Activated CD4-positive, alpha-beta memory T cell treated with anti-CD3 and anti-CD28 coated beads for 36 hours (primary cell): ENCODE data around the gene JAKMIP1. TPM values are rescaled to one million over a fixed set of nuclear protein-coding genes. Genes with fewer than 3 reads are reported as not detected.
"Not testable (repeated sequence)": the region's sequence is repeated elsewhere in the genome, so short reads cannot be mapped to it uniquely, and the experiment has no call there.

Experiments
- CTCF ChIA-PET: fragments of 350-600 bp; sonication (Branson Sonifier 250); formaldehyde crosslinking; loops from one replicate; lab custom pipeline; 2021; ENCODE audit warnings: antibody characterized with exemption, inconsistent platforms; lab: Charles Lee
- POLR2A ChIA-PET: fragments of 350-600 bp; sonication (Branson Sonifier 250); formaldehyde crosslinking; loops from one replicate; lab custom pipeline; 2021; ENCODE audit warnings: antibody characterized with exemption; lab: Charles Lee
- DNase-seq: peaks from one replicate; pipeline ENCODE4 v3.0.0-alpha.2; 2020
- H3K27ac Mint-ChIP-seq: one replicate; pipeline ENCODE4 v1.8.0; 2021; ENCODE audit warnings: mixed read lengths
- H3K27me3 Mint-ChIP-seq: one replicate; pipeline ENCODE4 v1.8.0; 2021; ENCODE audit warnings: mixed read lengths
- H3K36me3 Mint-ChIP-seq: one replicate; pipeline ENCODE4 v1.8.0; 2021; ENCODE audit warnings: mixed read lengths
- H3K4me1 Mint-ChIP-seq: one replicate; pipeline ENCODE4 v1.8.0; 2021; ENCODE audit warnings: low read depth, mixed read lengths
- H3K4me3 Mint-ChIP-seq: one replicate; pipeline ENCODE4 v1.8.0; 2021; ENCODE audit warnings: mild to moderate bottlenecking, mixed read lengths
- H3K9me3 Mint-ChIP-seq: one replicate; pipeline ENCODE4 v1.8.0; 2021; ENCODE audit warnings: mixed read lengths
- intact Hi-C: fragments of 100-400 bp; cut with micrococcal nuclease; formaldehyde crosslinking; loops from one replicate; pipeline ENCODE4 v1.15.1; 2023
- total RNA-seq, 2 experiments: library from RNA; stranded (reverse); gene quantifications; one replicate each; pipeline ENCODE4 v1.2.3, GENCODE V29; 2021

JAKMIP1 gene
- total RNA-seq, 2 experiments from 2014 or later, result 17.7 to 18.1 TPM

DNA sequence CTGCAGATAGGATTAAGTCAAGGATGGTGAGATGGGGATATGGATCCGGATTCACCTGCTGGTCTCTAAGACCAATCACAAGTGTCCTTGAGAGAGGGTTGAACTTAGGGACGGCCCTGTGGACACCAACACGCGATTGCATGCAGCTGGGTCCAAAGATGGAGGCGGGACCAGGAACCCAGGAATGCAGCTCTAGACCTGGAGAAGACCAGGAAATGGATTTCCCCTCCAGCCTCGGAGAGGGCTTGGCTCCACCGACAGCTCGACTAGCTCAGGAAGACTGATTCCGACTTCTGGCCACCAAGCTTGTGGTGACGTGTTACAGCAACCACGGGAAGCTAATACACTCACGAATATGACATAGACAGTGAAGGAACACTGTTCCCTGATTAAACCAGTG, 186.8 kb downstream of the JAKMIP1 start:
- intact Hi-C loops, result no loop called here
- Mint-ChIP-seq H3K4me3 (no peak overlapping the region), H3K4me1 (no peaks in the 10 kb centered on the region), H3K27ac (no peak overlapping the region), H3K27me3 (peaks cover 13% of the 10 kb centered on the region), H3K36me3 (no peaks in the 10 kb centered on the region), H3K9me3 (no peaks in the 10 kb centered on the region)
- ChIA-PET POLR2A (no interaction called here), CTCF (interaction anchor here (4.6 kb wide), 1 partner anchor 15 kb away, joined by 21 read pairs; no protein-coding TSS in a partner anchor)
- no peak for DNase-seq

DNA sequence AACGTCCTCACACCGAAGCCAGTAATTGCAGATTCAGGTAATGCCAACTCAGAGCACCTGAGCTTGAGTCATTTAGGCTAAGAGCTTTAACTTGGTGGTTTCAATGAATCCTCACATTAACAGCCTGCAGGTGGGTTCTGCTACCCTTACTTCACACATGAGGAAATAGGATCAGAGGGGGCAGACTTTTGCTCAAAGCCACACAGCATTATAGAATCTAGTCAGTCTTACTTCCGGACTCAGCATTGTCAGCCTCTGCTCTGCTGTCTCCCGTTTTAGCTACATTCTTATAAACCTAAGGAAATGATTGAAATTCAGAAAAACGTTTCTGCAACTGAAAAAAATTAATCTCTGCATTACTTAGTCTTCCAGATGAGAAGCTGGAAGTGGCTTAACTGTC, 188.1 kb downstream of the JAKMIP1 start:
- Mint-ChIP-seq H3K27me3 (peaks cover 18% of the 10 kb centered on the region), H3K36me3 (no peaks in the 10 kb centered on the region), H3K9me3 (no peaks in the 10 kb centered on the region), H3K4me3 (no peak overlapping the region), H3K4me1 (no peaks in the 10 kb centered on the region), H3K27ac (no peak overlapping the region)
- POLR2A ChIA-PET, result no interaction called here
- intact Hi-C loops, result no loop called here
- DNase-seq, result no peak
- CTCF ChIA-PET, result interaction anchor here (0.5 to 4.6 kb wide), 2 partner anchors 13 to 555 kb away, joined by 3 to 21 read pairs; no protein-coding TSS in a partner anchor

DNA sequence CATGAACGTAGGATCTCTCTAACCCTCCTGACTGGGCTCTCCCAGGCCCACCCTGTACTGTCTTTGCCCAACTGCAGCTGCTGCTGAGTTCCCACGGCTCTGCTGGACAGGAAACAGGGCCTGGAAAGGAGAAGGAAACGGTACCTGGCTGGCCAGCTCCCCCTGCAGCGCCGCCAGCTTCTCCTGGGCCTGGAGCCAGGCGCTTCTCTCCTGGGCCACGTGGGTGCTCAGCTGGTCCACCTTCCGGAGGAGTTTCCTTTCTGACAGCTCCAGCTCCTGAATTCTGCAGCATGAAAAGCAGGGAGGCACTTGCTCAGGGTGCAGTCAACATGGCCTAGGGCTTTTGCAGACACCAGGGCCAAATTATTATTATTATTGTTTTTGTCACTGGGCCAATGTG, 188.7 kb downstream of the JAKMIP1 start:
- intact Hi-C loops, result no loop called here
- ChIA-PET POLR2A (no interaction called here), CTCF (interaction anchor here (4.6 kb wide), 1 partner anchor 13 kb away, joined by 21 read pairs; no protein-coding TSS in a partner anchor)
- no peak for DNase-seq
- Mint-ChIP-seq H3K36me3 (no peaks in the 10 kb centered on the region), H3K9me3 (no peaks in the 10 kb centered on the region), H3K4me3 (no peak overlapping the region), H3K27me3 (peaks cover 21% of the 10 kb centered on the region), H3K27ac (no peak overlapping the region), H3K4me1 (no peaks in the 10 kb centered on the region)

DNA sequence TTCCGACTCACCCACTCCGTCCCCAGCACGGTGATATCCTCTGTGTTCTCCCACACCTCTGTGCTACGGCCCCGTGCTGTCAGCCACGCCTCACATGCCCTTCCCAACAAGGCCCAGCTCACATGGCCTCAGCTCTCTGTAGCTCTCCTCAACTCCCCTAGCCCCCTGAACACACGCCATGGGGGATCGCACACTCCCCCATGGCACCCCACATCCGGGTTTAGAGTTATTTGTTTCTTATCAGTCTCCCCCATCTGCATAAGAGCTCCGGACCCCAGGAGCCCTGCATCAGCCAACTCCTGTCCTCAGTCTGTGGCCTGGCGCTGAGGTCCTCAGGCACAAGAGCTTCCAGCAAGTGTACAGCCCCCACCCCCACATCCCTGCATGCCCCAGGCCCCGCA, 189.1 kb downstream of the JAKMIP1 start:
- Mint-ChIP-seq H3K36me3 (no peaks in the 10 kb centered on the region), H3K4me3 (no peak overlapping the region), H3K4me1 (no peaks in the 10 kb centered on the region), H3K27ac (no peak overlapping the region), H3K27me3 (peaks cover 21% of the 10 kb centered on the region), H3K9me3 (no peaks in the 10 kb centered on the region)
- DNase-seq, result no peak
- ChIA-PET CTCF (interaction anchor here (4.6 kb wide), 1 partner anchor 12 kb away, joined by 21 read pairs; no protein-coding TSS in a partner anchor), POLR2A (no interaction called here)
- intact Hi-C loops, result no loop called here

DNA sequence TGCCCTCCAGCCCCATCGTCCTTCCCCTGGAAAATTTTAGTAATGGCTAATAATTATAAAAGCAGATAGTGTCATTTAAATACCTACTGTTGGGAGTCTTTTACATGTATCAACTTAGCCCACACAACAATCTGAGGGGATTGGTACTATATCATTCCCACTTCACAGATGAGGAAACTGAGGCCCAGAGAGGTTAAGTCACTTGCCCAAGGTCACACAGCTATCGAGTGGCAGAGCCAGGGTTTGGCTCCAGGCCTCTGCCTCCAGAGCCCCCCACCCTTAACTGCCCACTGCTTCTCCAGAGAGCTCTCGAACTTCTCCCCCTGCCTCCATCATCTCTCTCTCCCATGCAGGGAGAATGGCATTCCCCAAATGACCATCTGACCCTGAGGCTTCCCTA, 189.6 kb downstream of the JAKMIP1 start:
- intact Hi-C loops, result no loop called here
- Mint-ChIP-seq H3K27me3 (peaks cover 21% of the 10 kb centered on the region), H3K9me3 (no peaks in the 10 kb centered on the region), H3K27ac (no peak overlapping the region), H3K4me3 (no peak overlapping the region), H3K4me1 (no peaks in the 10 kb centered on the region), H3K36me3 (no peaks in the 10 kb centered on the region)
- POLR2A ChIA-PET, result no interaction called here
- CTCF ChIA-PET, result interaction anchor here (1.3 to 4.6 kb wide), 3 partner anchors 8 to 12 kb away, joined by 3 to 21 read pairs (median 8); partner anchors contain the start of gene C4orf50
- no peak for DNase-seq

DNA sequence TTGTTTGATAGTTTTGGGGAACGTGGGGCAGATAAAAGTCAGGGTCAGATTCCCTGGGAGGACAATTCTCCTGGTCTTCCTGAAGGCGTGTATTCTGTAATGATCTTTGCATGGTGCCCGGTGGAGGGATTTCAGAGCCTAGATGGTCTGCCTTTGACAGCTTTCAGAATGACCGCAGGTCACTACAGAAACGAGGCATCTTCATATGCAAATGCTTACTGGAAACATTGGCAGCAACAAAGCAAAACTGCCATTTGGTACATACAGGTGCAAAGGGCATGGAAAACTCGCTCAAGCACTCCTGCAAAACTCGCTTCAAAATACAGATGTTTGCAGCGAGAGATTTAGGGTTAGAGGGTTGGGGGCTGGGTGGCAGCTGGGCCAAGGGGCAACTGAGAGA, 190.9 kb downstream of the JAKMIP1 start:
- Mint-ChIP-seq H3K36me3 (no peaks in the 10 kb centered on the region), H3K9me3 (no peaks in the 10 kb centered on the region), H3K4me1 (no peaks in the 10 kb centered on the region), H3K4me3 (no peak overlapping the region), H3K27me3 (peaks cover 21% of the 10 kb centered on the region), H3K27ac (no peak overlapping the region)
- DNase-seq, result no peak
- ChIA-PET CTCF (interaction anchor here (1.2 to 2.2 kb wide), 3 partner anchors 9 to 11 kb away, joined by 3 to 8 read pairs (median 3); partner anchors contain the start of gene C4orf50), POLR2A (no interaction called here)
- intact Hi-C loops, result no loop called here

DNA sequence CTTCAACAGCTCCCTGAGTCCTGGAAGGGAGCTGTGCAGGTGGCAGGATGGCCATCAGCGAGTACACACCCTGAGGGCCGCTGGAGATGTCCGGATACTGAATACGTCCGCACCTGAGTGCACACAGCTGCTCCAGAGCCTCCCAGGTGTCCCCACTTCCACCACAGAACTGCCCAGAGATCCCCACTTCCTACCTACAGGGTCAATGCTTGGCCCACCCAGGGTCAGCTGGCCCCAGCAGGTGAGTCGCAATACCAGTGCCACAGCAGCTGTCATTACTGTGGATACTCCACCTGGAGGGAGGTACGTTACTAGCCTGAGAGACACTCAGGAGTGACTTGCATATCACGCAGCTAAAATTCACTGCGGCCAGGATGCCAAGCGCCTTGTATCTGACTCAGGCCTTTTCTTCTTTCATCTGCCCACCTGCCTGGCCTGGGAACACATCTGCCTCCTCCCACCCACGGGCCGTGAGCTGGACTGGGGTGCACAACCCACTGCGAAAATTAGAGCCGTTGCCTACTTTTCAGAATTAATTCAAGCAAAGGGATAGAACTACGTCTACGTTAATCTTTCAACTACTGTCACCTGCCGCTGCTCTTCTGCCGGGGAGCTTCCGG, 191.5 kb downstream of the JAKMIP1 start:
- no peaks in the 10 kb centered on the region for H3K9me3 Mint-ChIP-seq
- no peak for DNase-seq
- H3K4me3 Mint-ChIP-seq, result no peak overlapping the region
- H3K27me3 Mint-ChIP-seq, result peaks cover 21% of the 10 kb centered on the region
- intact Hi-C loops, result no loop called here
- no peaks in the 10 kb centered on the region for H3K4me1 Mint-ChIP-seq
- H3K36me3 Mint-ChIP-seq, result no peaks in the 10 kb centered on the region
- ChIA-PET CTCF (interaction anchor here (1.2 to 2.2 kb wide), 2 partner anchors 8 to 10 kb away, joined by 3 to 8 read pairs; partner anchors contain the start of gene C4orf50), POLR2A (no interaction called here)
- H3K27ac Mint-ChIP-seq, result no peak overlapping the region

DNA sequence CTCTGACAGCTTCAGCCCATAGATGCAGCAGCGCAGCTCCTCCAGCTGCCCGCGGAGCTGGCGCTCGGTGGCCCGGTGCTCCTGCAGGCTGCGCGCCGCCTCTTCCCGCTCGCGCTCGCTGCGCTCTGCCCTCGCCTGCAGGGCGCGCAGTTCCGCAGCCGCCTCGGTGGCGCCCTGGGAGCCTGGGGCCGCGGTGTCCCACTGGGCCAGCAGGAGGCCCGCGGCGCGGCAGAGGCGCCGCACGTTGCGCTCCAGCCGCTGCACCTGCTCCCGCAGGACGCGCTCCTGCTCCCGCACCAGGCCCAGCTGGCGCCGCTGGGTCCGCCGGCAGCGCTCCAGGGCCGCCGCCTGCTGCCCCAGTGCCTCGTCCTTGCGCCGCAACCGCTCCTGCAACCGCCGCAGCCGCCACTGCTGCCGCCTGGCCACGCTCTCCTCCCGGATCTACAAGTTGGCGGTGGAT, 192.2 kb downstream of the JAKMIP1 start:
- Mint-ChIP-seq H3K36me3 (no peaks in the 10 kb centered on the region), H3K4me1 (no peaks in the 10 kb centered on the region), H3K27me3 (peaks cover 21% of the 10 kb centered on the region), H3K4me3 (no peak overlapping the region), H3K9me3 (no peaks in the 10 kb centered on the region), H3K27ac (no peak overlapping the region)
- intact Hi-C loops, result no loop called here
- DNase-seq, result no peak
- ChIA-PET POLR2A (no interaction called here), CTCF (no interaction called here)

DNA sequence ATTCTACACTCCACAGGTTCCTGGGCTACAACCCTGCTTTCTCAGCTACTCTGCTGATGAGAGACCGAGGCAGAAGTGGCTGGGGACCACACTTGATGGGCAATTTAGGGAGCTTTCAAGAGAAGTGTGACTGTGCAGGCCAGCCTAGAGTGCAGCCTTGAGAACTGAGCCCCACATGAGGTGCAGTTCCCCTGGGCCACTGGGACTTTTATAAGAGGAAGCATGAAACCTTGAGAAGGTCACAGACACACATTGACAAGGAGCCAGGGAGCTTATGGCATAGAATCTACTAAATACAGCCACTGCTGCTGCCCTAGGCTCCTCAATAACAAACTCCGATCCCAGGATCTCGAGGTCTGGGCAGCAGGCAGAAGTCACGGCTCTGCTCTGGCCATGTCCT, 195.2 kb downstream of the JAKMIP1 start:
- H3K27me3 Mint-ChIP-seq, result peaks cover 13% of the 10 kb centered on the region
- no peak overlapping the region for H3K27ac Mint-ChIP-seq
- no peaks in the 10 kb centered on the region for H3K36me3 Mint-ChIP-seq
- H3K4me3 Mint-ChIP-seq, result no peak overlapping the region
- no peak for DNase-seq
- H3K9me3 Mint-ChIP-seq, result no peaks in the 10 kb centered on the region
- CTCF ChIA-PET, result no interaction called here
- no peaks in the 10 kb centered on the region for H3K4me1 Mint-ChIP-seq
- intact Hi-C loops, result no loop called here
- POLR2A ChIA-PET, result no interaction called here

DNA sequence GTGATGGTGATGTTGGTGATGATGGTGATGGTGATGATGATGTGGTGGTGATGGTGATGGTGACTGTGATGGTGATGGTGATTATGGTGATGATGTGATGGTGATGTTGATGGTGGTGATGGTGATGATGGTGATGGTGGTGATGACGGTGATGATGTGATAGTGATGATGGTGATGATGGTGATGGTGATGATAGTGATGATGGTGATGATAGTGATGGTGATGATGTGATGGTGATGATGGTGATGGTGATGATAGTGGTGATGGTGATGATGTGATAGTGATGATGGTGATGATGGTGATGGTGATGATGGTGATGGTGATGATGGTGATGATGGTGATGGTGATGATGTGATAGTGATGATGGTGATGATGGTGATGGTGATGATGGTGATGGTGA, 196.9 kb downstream of the JAKMIP1 start:
- H3K4me1 Mint-ChIP-seq, H3K9me3 Mint-ChIP-seq, H3K27me3 Mint-ChIP-seq, DNase-seq, H3K36me3 Mint-ChIP-seq, H3K4me3 Mint-ChIP-seq, CTCF ChIA-PET, H3K27ac Mint-ChIP-seq, POLR2A ChIA-PET, intact Hi-C loops: not testable (repeated sequence)

DNA sequence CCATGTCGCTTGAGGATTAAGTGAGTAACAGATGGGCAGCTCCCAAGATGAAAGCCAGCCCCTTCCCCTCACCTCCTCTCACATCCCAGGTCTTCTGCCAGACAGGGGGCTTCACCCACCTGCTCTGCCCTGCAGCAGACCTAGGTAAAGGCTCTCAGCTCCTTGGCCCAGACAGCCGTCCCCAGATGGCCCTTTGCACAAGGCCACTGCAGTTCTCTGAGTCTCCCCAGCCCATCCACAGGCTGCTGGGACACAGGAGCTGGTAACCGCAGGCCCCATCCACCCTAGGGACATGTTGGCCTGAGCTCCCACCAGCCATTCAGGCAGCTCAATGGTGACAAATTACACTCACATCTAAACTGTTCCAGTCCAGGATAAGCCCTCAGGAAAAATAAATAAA, 197.4 kb downstream of the JAKMIP1 start:
- H3K27me3 Mint-ChIP-seq, result peaks cover 8% of the 10 kb centered on the region
- H3K36me3 Mint-ChIP-seq, result no peaks in the 10 kb centered on the region
- no peak for DNase-seq
- no peak overlapping the region for H3K27ac Mint-ChIP-seq
- CTCF ChIA-PET, result no interaction called here
- no peaks in the 10 kb centered on the region for H3K9me3 Mint-ChIP-seq
- POLR2A ChIA-PET, result no interaction called here
- intact Hi-C loops, result no loop called here
- H3K4me1 Mint-ChIP-seq, result no peaks in the 10 kb centered on the region
- H3K4me3 Mint-ChIP-seq, result no peak overlapping the region

DNA sequence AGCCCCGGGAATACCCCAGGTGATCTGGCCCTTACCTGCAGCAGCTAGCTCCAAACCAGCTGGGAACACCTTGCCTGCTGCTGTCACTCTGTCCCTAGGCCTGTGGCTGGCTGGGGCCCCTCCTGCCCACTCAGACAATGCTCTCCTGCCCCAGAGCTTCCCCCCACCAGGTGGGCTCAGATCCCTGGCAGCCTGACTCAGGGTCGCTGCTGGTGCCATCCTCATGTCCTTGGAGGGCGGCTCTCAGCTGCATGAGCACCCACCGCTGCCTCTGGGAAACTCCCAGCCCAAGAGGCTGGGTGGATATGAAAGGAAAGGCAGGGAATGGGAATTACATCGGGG, 197.9 kb downstream of the JAKMIP1 start:
- no peak for DNase-seq
- Mint-ChIP-seq H3K4me3 (no peak overlapping the region), H3K36me3 (no peaks in the 10 kb centered on the region), H3K4me1 (no peaks in the 10 kb centered on the region), H3K27ac (no peak overlapping the region), H3K27me3 (peaks cover 7% of the 10 kb centered on the region), H3K9me3 (no peaks in the 10 kb centered on the region)
- POLR2A ChIA-PET, result no interaction called here
- CTCF ChIA-PET, result interaction anchor here (1.0 kb wide), 1 partner anchor 328 kb away, joined by 3 read pairs; no protein-coding TSS in a partner anchor
- intact Hi-C loops, result no loop called here
